Mesodermal cell (in vitro differentiated cells): ENCODE results near the gene STH.
"Not testable (repeated sequence)": the region's sequence is repeated elsewhere in the genome, so short reads cannot be mapped to it uniquely, and the experiment has no call there.

ENCODE experiments used
- H3K27ac ChIP-seq: 2 replicates; pipeline ENCODE4 v1.7.0; 2013; ENCODE audit warnings: mild to moderate bottlenecking, low read depth, low read length, moderate library complexity; ENCODE audit not compliant: severe bottlenecking
- H3K36me3 ChIP-seq: 2 replicates; pipeline ENCODE4 v1.7.1; 2013; ENCODE audit warnings: mild to moderate bottlenecking, low read length, moderate library complexity; ENCODE audit not compliant: control insufficient read depth, insufficient read depth
- H3K4me1 ChIP-seq: one replicate; pipeline ENCODE4 v1.7.1; 2013; ENCODE audit warnings: mild to moderate bottlenecking, low read length; ENCODE audit not compliant: insufficient read depth, control insufficient read depth, poor library complexity, severe bottlenecking
- H3K4me3 ChIP-seq: 2 replicates; pipeline ENCODE4 v1.7.0; 2013; ENCODE audit warnings: low read length, control low read depth, mild to moderate bottlenecking; ENCODE audit not compliant: insufficient read depth, poor library complexity, severe bottlenecking; ENCODE audit errors: extremely low read depth
- H3K9me3 ChIP-seq: 2 replicates; pipeline ENCODE4 v1.7.1; 2013; ENCODE audit warnings: mild to moderate bottlenecking, low read length, moderate library complexity; ENCODE audit not compliant: control insufficient read depth
- WGBS, 2 experiments: methylation state at CpG; one replicate each; pipeline ENCODE4 v1.1.5; 2013; ENCODE audit warnings: missing lambda C conversion rate in 2 of 2; ENCODE audit not compliant: insufficient coverage in 2 of 2; 5-methylcytosine and 5-hydroxymethylcytosine counted together

The STH gene

DNA sequence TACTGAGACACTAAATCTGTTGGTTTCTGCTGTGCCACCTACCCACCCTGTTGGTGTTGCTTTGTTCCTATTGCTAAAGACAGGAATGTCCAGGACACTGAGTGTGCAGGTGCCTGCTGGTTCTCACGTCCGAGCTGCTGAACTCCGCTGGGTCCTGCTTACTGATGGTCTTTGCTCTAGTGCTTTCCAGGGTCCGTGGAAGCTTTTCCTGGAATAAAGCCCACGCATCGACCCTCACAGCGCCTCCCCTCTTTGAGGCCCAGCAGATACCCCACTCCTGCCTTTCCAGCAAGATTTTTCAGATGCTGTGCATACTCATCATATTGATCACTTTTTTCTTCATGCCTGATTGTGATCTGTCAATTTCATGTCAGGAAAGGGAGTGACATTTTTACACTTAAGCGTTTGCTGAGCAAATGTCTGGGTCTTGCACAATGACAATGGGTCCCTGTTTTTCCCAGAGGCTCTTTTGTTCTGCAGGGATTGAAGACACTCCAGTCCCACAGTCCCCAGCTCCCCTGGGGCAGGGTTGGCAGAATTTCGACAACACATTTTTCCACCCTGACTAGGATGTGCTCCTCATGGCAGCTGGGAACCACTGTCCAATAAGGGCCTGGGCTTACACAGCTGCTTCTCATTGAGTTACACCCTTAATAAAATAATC lies 14.6 kb downstream of the STH start:
- Histone ChIP-seq H3K4me1 (peaks cover 7% of the 10 kb centered on the region), H3K27ac (no peak overlapping the region), H3K36me3 (no peaks in the 10 kb centered on the region), H3K9me3 (no peaks in the 10 kb centered on the region), H3K4me3 (no peak overlapping the region)
- WGBS, 2 experiments, result 90 to 93% methylated on average over 9 of the region's 9 CpGs

DNA sequence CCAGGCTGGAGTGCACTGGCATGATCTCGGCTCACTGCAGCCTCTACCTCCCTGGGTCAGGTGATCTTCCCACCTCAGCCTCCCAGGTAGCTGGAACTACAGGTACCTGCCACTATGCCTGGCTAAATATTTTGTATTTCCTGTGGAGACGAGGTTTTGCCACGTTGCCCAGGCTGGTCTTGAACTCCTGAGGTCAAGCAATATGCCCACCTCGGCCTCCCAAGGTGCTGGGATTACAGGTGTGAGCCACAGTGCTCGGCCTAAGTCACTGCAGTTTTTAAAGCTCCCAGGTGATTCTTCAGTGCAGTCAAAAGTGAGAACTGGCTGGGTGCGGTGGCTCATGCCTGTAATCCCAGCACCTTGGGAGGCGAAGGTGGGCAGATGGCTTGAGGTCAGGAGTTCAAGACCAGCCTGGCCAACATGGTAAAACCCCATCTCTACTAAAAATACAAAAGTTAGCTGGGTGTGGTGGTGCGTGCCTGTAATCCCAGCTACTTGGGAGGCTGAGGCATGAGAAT lies 20.4 kb downstream of the STH start:
- WGBS, 2 experiments, result 88 to 95% methylated on average over 5 to 7 of the region's 8 CpGs
- peaks cover 25% of the 10 kb centered on the region for H3K36me3 ChIP-seq

DNA sequence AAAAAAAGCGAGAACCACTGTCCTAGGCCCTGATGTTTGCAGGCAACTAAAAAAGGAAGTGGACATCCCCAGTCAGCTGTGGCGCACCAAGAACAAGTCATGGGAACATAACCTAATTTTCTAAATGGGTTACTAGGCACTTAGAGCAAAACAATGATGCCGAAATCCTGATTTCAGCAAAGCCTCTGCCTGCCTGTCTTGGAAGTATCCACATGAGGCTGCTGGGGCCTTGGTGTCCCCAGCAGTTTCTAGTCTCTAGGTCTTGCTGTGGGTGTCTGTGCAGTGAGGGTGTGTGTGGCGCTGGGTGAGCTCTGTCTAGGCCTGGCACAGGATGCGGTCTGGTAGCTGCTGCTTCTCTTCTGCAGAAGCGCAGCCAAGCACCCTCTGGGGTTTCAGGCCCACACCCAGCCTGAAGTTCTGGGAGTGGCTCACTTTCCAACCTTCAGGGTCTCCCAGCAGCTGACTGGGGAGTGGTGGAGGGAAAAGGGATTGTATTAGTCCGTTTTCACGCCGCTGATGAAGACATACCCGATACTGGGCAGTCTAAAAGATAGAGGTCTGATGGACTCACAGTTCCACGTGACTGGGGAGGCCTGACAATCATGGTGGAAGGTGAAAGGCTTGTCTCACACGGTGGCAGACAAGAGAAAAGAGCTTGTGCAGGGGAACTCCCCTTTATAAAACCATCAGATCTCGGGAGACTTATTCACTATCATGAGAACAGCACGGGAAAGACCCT lies 21.1 kb downstream of the STH start:
- no peak overlapping the region for H3K27ac ChIP-seq
- H3K4me1 ChIP-seq, result no peaks in the 10 kb centered on the region
- no peaks in the 10 kb centered on the region for H3K9me3 ChIP-seq
- WGBS, 2 experiments, result 93 to 95% methylated on average over 11 to 12 of the region's 14 CpGs
- no peak overlapping the region for H3K4me3 ChIP-seq
- peaks cover 31% of the 10 kb centered on the region for H3K36me3 ChIP-seq

More for the DNA sequence above, 20.4 kb downstream of the STH start:
- not testable (repeated sequence) for H3K4me1 ChIP-seq, H3K4me3 ChIP-seq, H3K9me3 ChIP-seq, H3K27ac ChIP-seq

DNA sequence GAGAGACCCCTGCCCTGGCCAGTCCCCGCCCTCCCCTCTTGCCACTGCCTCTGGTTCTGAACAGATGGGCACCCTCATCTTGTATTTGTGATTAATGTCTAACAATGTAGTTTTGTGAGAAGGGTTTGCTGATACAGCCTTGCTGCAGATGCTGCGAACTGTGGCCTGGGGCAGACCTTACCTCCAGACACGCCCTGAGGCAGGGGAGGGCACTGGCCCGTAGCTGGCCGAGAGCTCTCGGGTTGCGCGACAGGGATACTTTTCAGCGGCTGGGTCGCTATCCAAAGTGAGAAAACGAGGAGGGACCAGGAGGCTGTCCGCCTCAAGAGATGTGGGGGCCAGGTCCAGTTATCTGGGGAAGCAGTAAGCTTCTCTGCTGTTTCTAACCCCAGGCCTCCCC lies 21.9 kb downstream of the STH start:
- Histone ChIP-seq H3K27ac (no peak overlapping the region), H3K36me3 (peaks cover 39% of the 10 kb centered on the region), H3K9me3 (no peaks in the 10 kb centered on the region), H3K4me3 (no peak overlapping the region), H3K4me1 (no peaks in the 10 kb centered on the region)
- 88 to 92% methylated on average over 11 of the region's 12 CpGs for WGBS, 2 experiments

DNA sequence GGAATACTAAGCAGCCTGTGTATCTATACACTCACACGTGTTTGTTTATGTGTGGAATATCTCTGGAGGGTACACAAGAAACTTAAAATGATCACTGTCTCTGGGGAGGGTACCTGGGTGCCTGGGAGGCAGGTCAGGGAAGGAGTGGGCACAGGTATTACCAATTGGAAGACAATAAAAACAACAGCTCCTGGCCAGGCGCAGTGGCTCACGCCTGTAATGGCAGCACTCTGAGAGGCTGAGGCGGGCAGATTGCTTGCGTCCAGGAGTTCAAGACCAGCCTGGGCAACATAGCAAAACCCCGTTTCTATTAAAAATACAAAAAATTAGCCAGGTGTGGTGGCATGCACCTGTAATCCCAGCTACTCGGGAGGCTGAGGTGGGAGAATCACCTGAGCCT lies 24.3 kb downstream of the STH start:
- not testable (repeated sequence) for H3K27ac ChIP-seq, H3K9me3 ChIP-seq, H3K4me3 ChIP-seq, H3K4me1 ChIP-seq
- peaks cover 62% of the 10 kb centered on the region for H3K36me3 ChIP-seq
- WGBS, 2 experiments, result 92 to 93% methylated on average over 6 to 7 of the region's 7 CpGs

DNA sequence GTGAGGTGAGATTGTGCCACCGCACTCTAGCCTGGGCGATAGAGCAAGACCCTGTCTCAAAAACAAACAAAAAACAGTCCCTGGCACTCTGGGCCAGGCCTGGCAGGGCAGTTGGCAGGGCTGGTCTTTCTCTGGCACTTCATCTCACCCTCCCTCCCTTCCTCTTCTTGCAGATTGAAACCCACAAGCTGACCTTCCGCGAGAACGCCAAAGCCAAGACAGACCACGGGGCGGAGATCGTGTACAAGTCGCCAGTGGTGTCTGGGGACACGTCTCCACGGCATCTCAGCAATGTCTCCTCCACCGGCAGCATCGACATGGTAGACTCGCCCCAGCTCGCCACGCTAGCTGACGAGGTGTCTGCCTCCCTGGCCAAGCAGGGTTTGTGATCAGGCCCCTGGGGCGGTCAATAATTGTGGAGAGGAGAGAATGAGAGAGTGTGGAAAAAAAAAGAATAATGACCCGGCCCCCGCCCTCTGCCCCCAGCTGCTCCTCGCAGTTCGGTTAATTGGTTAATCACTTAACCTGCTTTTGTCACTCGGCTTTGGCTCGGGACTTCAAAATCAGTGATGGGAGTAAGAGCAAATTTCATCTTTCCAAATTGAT lies 24.8 kb downstream of the STH start:
- Histone ChIP-seq H3K4me1 (peaks cover 4% of the 10 kb centered on the region), H3K27ac (no peak overlapping the region), H3K4me3 (no peak overlapping the region), H3K9me3 (no peaks in the 10 kb centered on the region), H3K36me3 (peaks cover 67% of the 10 kb centered on the region)
- 95 to 97% methylated on average over 17 to 18 of the region's 24 CpGs for WGBS, 2 experiments

DNA sequence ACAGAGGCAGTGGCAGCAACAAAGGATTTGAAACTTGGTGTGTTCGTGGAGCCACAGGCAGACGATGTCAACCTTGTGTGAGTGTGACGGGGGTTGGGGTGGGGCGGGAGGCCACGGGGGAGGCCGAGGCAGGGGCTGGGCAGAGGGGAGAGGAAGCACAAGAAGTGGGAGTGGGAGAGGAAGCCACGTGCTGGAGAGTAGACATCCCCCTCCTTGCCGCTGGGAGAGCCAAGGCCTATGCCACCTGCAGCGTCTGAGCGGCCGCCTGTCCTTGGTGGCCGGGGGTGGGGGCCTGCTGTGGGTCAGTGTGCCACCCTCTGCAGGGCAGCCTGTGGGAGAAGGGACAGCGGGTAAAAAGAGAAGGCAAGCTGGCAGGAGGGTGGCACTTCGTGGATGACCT lies 25.5 kb downstream of the STH start:
- Histone ChIP-seq H3K9me3 (no peaks in the 10 kb centered on the region), H3K27ac (no peak overlapping the region), H3K4me3 (no peak overlapping the region), H3K4me1 (peaks cover 4% of the 10 kb centered on the region), H3K36me3 (peaks cover 74% of the 10 kb centered on the region)
- 89 to 97% methylated on average over 11 to 12 of the region's 14 CpGs for WGBS, 2 experiments

DNA sequence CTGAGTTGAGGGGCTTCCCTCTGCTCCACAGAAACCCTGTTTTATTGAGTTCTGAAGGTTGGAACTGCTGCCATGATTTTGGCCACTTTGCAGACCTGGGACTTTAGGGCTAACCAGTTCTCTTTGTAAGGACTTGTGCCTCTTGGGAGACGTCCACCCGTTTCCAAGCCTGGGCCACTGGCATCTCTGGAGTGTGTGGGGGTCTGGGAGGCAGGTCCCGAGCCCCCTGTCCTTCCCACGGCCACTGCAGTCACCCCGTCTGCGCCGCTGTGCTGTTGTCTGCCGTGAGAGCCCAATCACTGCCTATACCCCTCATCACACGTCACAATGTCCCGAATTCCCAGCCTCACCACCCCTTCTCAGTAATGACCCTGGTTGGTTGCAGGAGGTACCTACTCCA lies 26.0 kb downstream of the STH start:
- Histone ChIP-seq H3K27ac (no peak overlapping the region), H3K4me3 (no peak overlapping the region), H3K4me1 (peaks cover 4% of the 10 kb centered on the region), H3K9me3 (no peaks in the 10 kb centered on the region), H3K36me3 (peaks cover 78% of the 10 kb centered on the region)
- 79 to 98% methylated on average over 3 to 8 of the region's 10 CpGs for WGBS, 2 experiments

DNA sequence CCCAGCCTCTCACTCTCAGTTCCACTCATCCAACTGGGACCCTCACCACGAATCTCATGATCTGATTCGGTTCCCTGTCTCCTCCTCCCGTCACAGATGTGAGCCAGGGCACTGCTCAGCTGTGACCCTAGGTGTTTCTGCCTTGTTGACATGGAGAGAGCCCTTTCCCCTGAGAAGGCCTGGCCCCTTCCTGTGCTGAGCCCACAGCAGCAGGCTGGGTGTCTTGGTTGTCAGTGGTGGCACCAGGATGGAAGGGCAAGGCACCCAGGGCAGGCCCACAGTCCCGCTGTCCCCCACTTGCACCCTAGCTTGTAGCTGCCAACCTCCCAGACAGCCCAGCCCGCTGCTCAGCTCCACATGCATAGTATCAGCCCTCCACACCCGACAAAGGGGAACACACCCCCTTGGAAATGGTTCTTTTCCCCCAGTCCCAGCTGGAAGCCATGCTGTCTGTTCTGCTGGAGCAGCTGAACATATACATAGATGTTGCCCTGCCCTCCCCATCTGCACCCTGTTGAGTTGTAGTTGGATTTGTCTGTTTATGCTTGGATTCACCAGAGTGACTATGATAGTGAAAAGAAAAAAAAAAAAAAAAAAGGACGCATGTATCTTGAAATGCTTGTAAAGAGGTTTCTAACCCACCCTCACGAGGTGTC lies 26.6 kb downstream of the STH start:
- no peak overlapping the region for H3K27ac ChIP-seq
- 94 to 95% methylated on average over 4 to 6 of the region's 8 CpGs for WGBS, 2 experiments
- no peak overlapping the region for H3K4me3 ChIP-seq
- peaks cover 83% of the 10 kb centered on the region for H3K36me3 ChIP-seq
- H3K4me1 ChIP-seq, result peaks cover 4% of the 10 kb centered on the region
- H3K9me3 ChIP-seq, result no peaks in the 10 kb centered on the region

DNA sequence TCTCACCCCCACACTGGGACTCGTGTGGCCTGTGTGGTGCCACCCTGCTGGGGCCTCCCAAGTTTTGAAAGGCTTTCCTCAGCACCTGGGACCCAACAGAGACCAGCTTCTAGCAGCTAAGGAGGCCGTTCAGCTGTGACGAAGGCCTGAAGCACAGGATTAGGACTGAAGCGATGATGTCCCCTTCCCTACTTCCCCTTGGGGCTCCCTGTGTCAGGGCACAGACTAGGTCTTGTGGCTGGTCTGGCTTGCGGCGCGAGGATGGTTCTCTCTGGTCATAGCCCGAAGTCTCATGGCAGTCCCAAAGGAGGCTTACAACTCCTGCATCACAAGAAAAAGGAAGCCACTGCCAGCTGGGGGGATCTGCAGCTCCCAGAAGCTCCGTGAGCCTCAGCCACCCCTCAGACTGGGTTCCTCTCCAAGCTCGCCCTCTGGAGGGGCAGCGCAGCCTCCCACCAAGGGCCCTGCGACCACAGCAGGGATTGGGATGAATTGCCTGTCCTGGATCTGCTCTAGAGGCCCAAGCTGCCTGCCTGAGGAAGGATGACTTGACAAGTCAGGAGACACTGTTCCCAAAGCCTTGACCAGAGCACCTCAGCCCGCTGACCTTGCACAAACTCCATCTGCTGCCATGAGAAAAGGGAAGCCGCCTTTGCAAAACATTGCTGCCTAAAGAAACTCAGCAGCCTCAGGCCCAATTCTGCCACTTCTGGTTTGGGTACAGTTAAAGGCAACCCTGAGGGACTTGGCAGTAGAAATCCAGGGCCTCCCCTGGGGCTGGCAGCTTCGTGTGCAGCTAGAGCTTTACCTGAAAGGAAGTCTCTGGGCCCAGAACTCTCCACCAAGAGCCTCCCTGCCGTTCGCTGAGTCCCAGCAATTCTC lies 27.4 kb downstream of the STH start:
- H3K27ac ChIP-seq, result peak overlapping the region; percentile 45
- H3K9me3 ChIP-seq, result no peaks in the 10 kb centered on the region
- WGBS, 2 experiments, result 93 to 94% methylated on average over 14 to 15 of the region's 17 CpGs
- H3K4me1 ChIP-seq, result peaks cover 4% of the 10 kb centered on the region
- H3K4me3 ChIP-seq, result no peak overlapping the region
- peaks cover 89% of the 10 kb centered on the region for H3K36me3 ChIP-seq
